ENCODE results near the gene LHFPL3.

DNA sequence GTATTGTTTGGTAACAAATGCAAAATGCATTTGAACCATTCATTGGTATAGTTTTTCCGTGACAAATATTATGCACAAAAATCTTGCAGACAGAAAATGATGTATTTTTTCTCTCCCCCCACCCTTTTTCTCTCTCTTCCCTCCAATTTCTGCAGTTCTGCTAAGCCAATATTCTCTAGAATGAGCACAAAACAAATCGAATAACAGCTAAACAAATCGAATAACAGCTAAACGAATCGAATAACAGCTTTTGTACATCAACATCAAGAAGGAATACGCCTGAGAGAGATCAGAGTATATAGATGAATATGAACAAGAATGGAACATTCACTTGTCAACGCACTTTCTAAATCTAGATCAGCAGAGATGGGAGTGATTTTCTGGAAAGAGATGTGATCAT, 577.6 kb downstream of the LHFPL3 start:
- TF ChIP-seq CTCF (conservative IDR thresholded peaks at IDR 0.05; ENCODE audit: low read depth in 2 of 2) (no peak), EZH2 (IDR thresholded peaks at IDR 0.05; ENCODE audit: low read depth, unreplicated experiment) (no peak)
